Stomach (tissue), 9 donors: ENCODE data around the gene PDCD6IP. TPM values are rescaled to one million over a fixed set of nuclear protein-coding genes. Genes with fewer than 3 reads are reported as not detected.
"Not testable (repeated sequence)": the region's sequence is repeated elsewhere in the genome, so short reads cannot be mapped to it uniquely, and the experiment has no call there.

ENCODE experiments used
- DNase-seq, 2 donors: peaks; one replicate each; pipeline versions ENCODE4 v3.0.0 to v3.0.0-alpha.2; 2013 to 2019
- H3K27ac ChIP-seq, 5 donors: fragments of 200-600 bp in 4 of 5; sonication (generic) in 4 of 5; one replicate each; pipeline ENCODE4 v1.5.1; 2013 to 2019; ENCODE audit warnings: mild to moderate bottlenecking in 1 of 5, moderate library complexity in 1 of 5
- H3K27me3 ChIP-seq, 3 donors: fragments of 200-600 bp; sonication (generic); one replicate each; pipeline ENCODE4 v1.5.1; 2017 to 2019; ENCODE audit warnings: mixed run types in 1 of 3
- H3K36me3 ChIP-seq, 4 donors: fragments of 200-600 bp; sonication (generic); 1 replicate in 3 of 4; 2 replicates in 1 of 4; pipeline ENCODE4 v1.5.1; 2016 to 2019
- H3K4me1 ChIP-seq, 4 donors: fragments of 200-600 bp; sonication (generic); one replicate each; pipeline ENCODE4 v1.5.1; 2016 to 2019
- H3K4me3 ChIP-seq, 4 donors: fragments of 200-600 bp; sonication (generic) in 3 of 4; one replicate each; pipeline ENCODE4 v1.5.1; 2016 to 2019; ENCODE audit warnings: mild to moderate bottlenecking in 1 of 4
- H3K9me3 ChIP-seq, 4 donors: fragments of 200-600 bp; sonication (generic); one replicate each; pipeline ENCODE4 v1.5.1; 2016 to 2019
- EP300 ChIP-seq: sonication (generic); formaldehyde crosslinking; IDR thresholded peaks from one replicate; pipeline ENCODE4 v1.6.1; 2017; ENCODE audit warnings: antibody characterized with exemption
- POLR2A ChIP-seq, 4 donors: fragments of 450-650 bp; IDR thresholded peaks; one replicate each; pipeline ENCODE4 v1.6.1; 2016; ENCODE audit warnings: antibody characterized with exemption in 4 of 4, control low read depth in 2 of 4, mild to moderate bottlenecking in 1 of 4, moderate library complexity in 1 of 4
- POLR2AphosphoS5 ChIP-seq, 3 donors: sonication (generic); formaldehyde crosslinking; IDR thresholded peaks; one replicate each; pipeline ENCODE4 v1.6.1; 2016; ENCODE audit warnings: antibody characterized with exemption in 3 of 3
- WGBS, 5 donors: extraction: QIAGEN DNeasy Blood & Tissue Kit in 3 of 5; methylation state at CpG; one replicate each; pipeline versions ENCODE4 v1.1.5 to v1.1.7; 2013 to 2018; 5-methylcytosine and 5-hydroxymethylcytosine counted together
- intact Hi-C: fragments of 100-400 bp; cut with DNase I; formaldehyde crosslinking; loops from one replicate; pipeline ENCODE4 v1.15.1; 2023; ENCODE audit warnings: low total_unique reads
- polyA plus RNA-seq, 3 donors: library from polyadenylated mRNA; stranded (reverse); fragments of 200-250 nt; gene quantifications; one replicate each; pipeline ENCODE4 v1.2.3, GENCODE V29; 2013
- total RNA-seq, 5 donors: library from RNA; depleted of rRNA; stranded (reverse); fragments of >200 nt; gene quantifications; one replicate each; pipeline versions ENCODE4 v1.1.0 to v1.2.3, GENCODE V29; 2014 to 2016
- TF ChIP-seq, protein P1 (sequence below), 7 experiments: fragments of 450-650 bp in 4 of 7; fragments of 200-600 bp in 3 of 7; sonication (generic) in 3 of 7; IDR thresholded peaks; one replicate each; pipeline ENCODE4 v1.5.1; 2016 to 2019; ENCODE audit warnings: antibody characterized with exemption in 7 of 7, control low read depth in 2 of 7, mild to moderate bottlenecking in 1 of 7
- donor health status: healthy with polysubstance abuse.
- donor health status: Bipolar disorder and iron deficiency.
- donor health status: healthy.

Gene PDCD6IP
- total and polyA plus RNA-seq, 8 donors: 23.5 to 243 (median 74.7) TPM

DNA sequence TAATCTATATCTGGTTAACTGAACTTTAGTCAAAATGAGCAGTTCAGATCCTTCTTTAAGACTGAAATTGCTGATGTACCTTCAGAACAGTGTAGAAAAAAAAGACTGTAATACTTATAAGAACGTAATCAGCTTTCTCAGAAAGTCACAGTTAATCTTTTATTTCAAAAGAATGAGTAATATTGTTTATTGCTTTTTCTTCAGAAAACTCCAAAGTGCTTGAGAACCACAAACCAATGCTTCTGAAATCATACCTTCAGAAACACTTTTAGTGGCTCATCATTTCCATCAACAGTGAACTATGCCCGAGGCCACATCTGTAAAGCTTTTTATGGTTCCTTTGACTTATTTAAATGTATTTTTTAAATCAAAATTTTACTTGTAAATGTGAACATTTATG lies 47.1 kb upstream of the PDCD6IP start:
- Histone ChIP-seq H3K36me3 (no peaks in the 10 kb centered on the region), H3K9me3 (peaks cover 0 to 15% (median 11%) of the 10 kb centered on the region in 4 donors), H3K4me1 (no peaks in the 10 kb centered on the region), H3K27me3 (no peaks in the 10 kb centered on the region), H3K4me3 (no peak overlapping the region), H3K27ac (no peak overlapping the region)
- WGBS, 5 donors: 63 to 80% (median 78%) methylated on average over 2 of the region's 2 CpGs
- DNase-seq: no peak
- TF ChIP-seq POLR2A (IDR thresholded peaks at IDR 0.05) (no peak), POLR2AphosphoS5 (IDR thresholded peaks at IDR 0.05) (no peak), EP300 (no peak)
- TF ChIP-seq, protein P1, sequence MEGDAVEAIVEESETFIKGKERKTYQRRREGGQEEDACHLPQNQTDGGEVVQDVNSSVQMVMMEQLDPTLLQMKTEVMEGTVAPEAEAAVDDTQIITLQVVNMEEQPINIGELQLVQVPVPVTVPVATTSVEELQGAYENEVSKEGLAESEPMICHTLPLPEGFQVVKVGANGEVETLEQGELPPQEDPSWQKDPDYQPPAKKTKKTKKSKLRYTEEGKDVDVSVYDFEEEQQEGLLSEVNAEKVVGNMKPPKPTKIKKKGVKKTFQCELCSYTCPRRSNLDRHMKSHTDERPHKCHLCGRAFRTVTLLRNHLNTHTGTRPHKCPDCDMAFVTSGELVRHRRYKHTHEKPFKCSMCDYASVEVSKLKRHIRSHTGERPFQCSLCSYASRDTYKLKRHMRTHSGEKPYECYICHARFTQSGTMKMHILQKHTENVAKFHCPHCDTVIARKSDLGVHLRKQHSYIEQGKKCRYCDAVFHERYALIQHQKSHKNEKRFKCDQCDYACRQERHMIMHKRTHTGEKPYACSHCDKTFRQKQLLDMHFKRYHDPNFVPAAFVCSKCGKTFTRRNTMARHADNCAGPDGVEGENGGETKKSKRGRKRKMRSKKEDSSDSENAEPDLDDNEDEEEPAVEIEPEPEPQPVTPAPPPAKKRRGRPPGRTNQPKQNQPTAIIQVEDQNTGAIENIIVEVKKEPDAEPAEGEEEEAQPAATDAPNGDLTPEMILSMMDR (IDR thresholded peaks at IDR 0.05): no peak
- intact Hi-C loops: no loop called here

DNA sequence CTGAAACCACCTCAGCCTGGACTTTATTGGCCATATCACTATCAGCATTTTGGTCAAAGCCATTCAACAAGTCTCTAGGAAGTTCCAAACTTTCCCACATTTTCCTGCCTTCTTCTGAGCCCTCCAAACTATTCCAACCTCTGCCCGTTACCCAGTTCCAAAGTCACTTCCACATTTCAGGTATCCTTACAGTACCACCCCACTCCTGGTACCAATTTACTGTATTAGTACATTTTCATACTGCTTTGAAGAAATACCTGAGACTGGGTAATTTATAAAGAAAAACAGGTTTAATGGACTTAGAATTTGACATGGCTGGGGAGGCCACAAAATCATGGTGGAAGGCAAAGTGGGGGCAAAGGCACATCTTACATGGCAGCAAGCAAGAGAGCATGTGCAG lies 44.0 kb upstream of the PDCD6IP start:
- 80 to 98% (median 90%) methylated on average over 1 of the region's 1 CpG for WGBS, 5 donors
- H3K4me3 ChIP-seq, H3K4me1 ChIP-seq, intact Hi-C loops, DNase-seq, H3K36me3 ChIP-seq, H3K27me3 ChIP-seq, H3K27ac ChIP-seq: not testable (repeated sequence)
- peaks cover 0 to 15% (median 11%) of the 10 kb centered on the region in 4 donors for H3K9me3 ChIP-seq

DNA sequence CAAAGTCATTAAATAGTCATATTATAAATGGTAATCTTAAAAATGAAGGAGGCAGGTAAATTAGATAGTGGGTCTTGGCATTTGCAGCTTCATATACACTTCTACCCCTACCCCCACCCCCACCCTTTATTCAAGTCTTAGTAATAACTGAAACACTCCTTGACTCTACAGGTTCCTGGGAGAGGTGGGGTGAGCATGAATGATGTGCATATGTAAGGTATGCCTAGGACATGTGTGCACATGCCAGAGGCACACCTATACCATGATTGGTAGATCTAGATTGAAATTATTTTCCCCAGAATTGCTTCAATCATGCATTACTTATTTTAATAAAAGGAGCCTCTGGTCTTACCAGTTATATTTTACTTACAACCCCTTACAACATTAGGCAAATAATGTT lies 40.1 kb upstream of the PDCD6IP start:
- peaks cover 0 to 15% (median 11%) of the 10 kb centered on the region in 4 donors for H3K9me3 ChIP-seq
- no peak overlapping the region for H3K4me3 ChIP-seq
- no peak for TF ChIP-seq EP300
- no peak for TF ChIP-seq POLR2A (IDR thresholded peaks at IDR 0.05)
- H3K27me3 ChIP-seq: no peaks in the 10 kb centered on the region
- no peak overlapping the region for H3K27ac ChIP-seq
- intact Hi-C loops: no loop called here
- H3K4me1 ChIP-seq: no peaks in the 10 kb centered on the region
- no peaks in the 10 kb centered on the region for H3K36me3 ChIP-seq
- DNase-seq: no peak

DNA sequence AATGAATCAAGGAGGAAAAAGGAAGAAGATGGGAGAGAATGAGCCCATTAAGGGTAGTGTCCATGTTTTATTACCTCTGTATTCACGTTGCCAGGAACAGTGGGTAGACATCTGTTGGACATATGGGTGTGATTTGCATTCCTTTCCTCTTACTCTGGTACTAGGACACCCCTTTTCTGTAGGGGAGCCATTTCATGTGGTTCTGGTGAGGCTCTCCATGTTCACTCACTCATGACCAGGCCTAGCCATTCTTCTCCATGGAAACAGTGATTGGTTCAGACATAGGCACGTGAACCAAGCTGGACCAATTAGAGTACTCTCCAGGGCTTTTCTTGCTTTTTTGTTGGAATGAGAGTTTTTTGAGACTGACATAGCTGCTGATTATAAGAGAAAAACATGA lies 39.6 kb upstream of the PDCD6IP start:
- Histone ChIP-seq H3K27ac (no peak overlapping the region), H3K27me3 (no peaks in the 10 kb centered on the region), H3K9me3 (peaks cover 0 to 15% (median 10%) of the 10 kb centered on the region in 4 donors), H3K36me3 (no peaks in the 10 kb centered on the region), H3K4me1 (no peaks in the 10 kb centered on the region), H3K4me3 (no peak overlapping the region)
- intact Hi-C loops: no loop called here
- WGBS, 5 donors: 73 to 89% (median 80%) methylated on average over 2 of the region's 2 CpGs
- TF ChIP-seq, protein P1 (IDR thresholded peaks at IDR 0.05): no peak
- TF ChIP-seq POLR2AphosphoS5 (IDR thresholded peaks at IDR 0.05) (no peak), EP300 (no peak), POLR2A (IDR thresholded peaks at IDR 0.05) (no peak)
- no peak for DNase-seq

DNA sequence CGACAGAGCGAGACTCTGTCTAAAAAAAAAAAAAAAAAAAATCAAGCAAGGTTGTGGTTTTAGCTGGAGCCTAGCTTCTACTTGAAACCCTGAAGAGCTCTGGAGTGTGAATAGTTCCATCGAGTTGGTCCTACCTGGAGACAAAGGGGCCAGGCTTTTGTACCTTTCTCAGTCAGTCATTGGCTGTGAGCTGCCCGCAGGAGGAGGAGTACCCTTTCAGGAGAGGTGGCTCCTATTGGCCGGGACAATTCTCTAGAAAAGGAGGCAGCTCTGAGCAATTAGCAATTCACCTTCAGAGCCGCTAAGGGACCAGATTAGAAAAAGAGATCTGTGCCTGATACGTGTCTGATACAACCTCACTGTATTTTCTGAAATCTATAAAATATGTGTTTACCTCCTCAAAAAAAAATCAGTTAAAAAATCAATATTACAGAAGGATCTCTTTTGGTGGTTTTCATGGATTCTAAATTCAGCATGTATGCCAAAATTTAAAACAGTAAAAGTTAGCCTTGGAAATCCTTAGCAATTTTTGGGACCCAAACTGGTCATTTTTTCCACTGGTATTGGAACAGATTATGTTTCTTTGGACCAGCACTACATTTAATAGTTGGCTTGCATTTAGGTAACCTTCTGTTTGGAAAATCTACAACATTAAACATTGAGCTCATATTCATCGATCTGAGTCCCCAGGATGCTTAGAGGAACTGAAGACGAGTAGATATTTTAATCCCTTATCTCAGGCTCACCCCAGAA lies 29.7 kb upstream of the PDCD6IP start:
- H3K27ac ChIP-seq: no peak overlapping the region
- H3K4me1 ChIP-seq: no peaks in the 10 kb centered on the region
- WGBS, 5 donors: 88 to 93% (median 91%) methylated on average over 9 of the region's 9 CpGs
- H3K36me3 ChIP-seq: no peaks in the 10 kb centered on the region
- DNase-seq: no peak
- intact Hi-C loops: no loop called here
- H3K4me3 ChIP-seq: no peak overlapping the region
- TF ChIP-seq POLR2A (IDR thresholded peaks at IDR 0.05) (no peak), EP300 (no peak), POLR2AphosphoS5 (IDR thresholded peaks at IDR 0.05) (no peak)
- TF ChIP-seq, protein P1 (IDR thresholded peaks at IDR 0.05): no peak
- H3K27me3 ChIP-seq: no peaks in the 10 kb centered on the region
- no peaks in the 10 kb centered on the region for H3K9me3 ChIP-seq
